Subcutaneous abdominal adipose tissue (tissue), 5 donors: ENCODE measurements around the gene SLC15A4.
A peak's percentile ranks its signal among the peaks of the same experiment; 100 is the strongest.
"Not testable (repeated sequence)": the region's sequence is repeated elsewhere in the genome, so short reads cannot be mapped to it uniquely, and the experiment has no call there.

Experiments used
- H3K27ac ChIP-seq: one replicate; pipeline ENCODE4 v1.7.0; 2013; ENCODE audit warnings: low read depth, mild to moderate bottlenecking, inconsistent platforms, low read length, moderate library complexity
- H3K27me3 ChIP-seq, 5 donors: one replicate each; pipeline ENCODE4 v1.7.0; 2013; ENCODE audit warnings: low read length in 5 of 5, inconsistent platforms in 1 of 5; ENCODE audit not compliant: control insufficient read depth in 5 of 5, insufficient read depth in 4 of 5
- H3K36me3 ChIP-seq, 5 donors: one replicate each; pipeline ENCODE4 v1.7.0; 2013; ENCODE audit warnings: low read length in 5 of 5; ENCODE audit not compliant: control insufficient read depth in 5 of 5, insufficient read depth in 5 of 5
- H3K4me1 ChIP-seq, 5 donors: one replicate each; pipeline ENCODE4 v1.7.0; 2013; ENCODE audit warnings: low read length in 5 of 5, mild to moderate bottlenecking in 3 of 5, moderate library complexity in 1 of 5; ENCODE audit not compliant: control insufficient read depth in 5 of 5, insufficient read depth in 5 of 5
- H3K4me3 ChIP-seq, 5 donors: one replicate each; pipeline ENCODE4 v1.7.0; 2013; ENCODE audit warnings: low read length in 5 of 5, low read depth in 1 of 5
- H3K9ac ChIP-seq, 5 donors: one replicate each; pipeline ENCODE4 v1.7.0; 2013; ENCODE audit warnings: low read length in 5 of 5, mild to moderate bottlenecking in 4 of 5, moderate library complexity in 3 of 5
- H3K9me3 ChIP-seq, 5 donors: one replicate each; pipeline ENCODE4 v1.7.0; 2013; ENCODE audit warnings: low read length in 5 of 5; ENCODE audit not compliant: control insufficient read depth in 5 of 5
- donor health status: healthy.
- donor health status: healthy.
- donor health status: healthy.
- donor health status: healthy.
- donor health status: healthy.

The SLC15A4 gene

DNA sequence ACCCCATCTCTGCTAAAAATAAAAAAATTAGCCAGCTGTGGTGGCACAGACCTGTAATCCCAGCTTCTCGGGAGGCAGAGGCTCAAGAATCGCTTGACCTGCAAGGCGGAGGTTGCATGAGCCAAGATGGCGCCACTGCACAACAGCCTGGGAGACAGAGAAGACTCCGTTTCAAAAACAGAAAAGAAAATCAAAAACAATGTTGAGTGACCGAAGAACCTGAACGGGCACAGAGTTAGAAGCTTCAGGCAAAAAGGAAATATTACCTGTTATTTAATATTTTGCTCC, 33.0 kb upstream of the SLC15A4 start:
- Histone ChIP-seq H3K36me3 (no peaks in the 10 kb centered on the region), H3K27me3 (peaks cover 6 to 27% (median 19%) of the 10 kb centered on the region in 5 donors), H3K9ac (no peak overlapping the region), H3K4me3 (no peak overlapping the region), H3K27ac (no peak overlapping the region), H3K9me3 (no peaks in the 10 kb centered on the region), H3K4me1 (peaks cover 0 to 6% (median 4%) of the 10 kb centered on the region in 5 donors)

DNA sequence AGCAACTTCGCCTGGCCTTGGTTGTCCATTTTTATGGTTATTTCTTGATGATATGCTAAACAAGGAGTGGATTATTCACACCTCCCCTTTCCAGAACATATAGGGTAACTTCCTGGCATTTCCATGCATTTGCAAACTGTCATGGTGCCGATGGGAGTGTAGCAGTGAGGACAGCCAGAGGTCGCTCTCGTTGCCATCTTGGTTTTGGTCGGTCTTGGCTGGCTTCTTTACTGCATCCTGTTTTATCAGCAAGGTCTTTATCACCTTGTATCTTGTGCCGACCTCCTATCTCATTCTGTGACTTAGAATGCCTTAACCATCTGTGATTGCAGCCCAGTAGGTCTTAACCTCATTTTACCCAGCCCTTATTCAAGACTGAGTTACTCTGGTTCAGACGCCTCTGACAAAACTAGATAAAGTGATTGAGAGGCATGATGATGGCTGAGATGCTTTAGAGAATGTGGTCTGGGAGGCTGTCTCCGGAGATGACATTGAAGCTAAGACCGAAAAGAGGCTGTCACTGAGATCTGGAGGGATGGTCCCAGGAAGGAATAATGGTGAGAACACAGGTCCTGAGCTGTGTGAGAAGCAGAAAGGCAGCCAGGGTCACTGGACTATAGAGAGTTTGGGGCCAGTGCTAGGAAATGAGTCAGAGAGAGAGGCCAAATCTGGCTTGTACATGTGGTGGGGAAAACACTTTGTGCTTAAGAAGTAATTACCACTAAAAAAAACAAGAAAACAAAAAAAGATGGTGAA, 32.5 kb upstream of the SLC15A4 start:
- Histone ChIP-seq H3K36me3 (no peaks in the 10 kb centered on the region), H3K27me3 (peaks cover 6 to 27% (median 19%) of the 10 kb centered on the region in 5 donors), H3K4me1 (peaks cover 0 to 6% (median 4%) of the 10 kb centered on the region in 5 donors), H3K9ac (no peak overlapping the region), H3K27ac (no peak overlapping the region), H3K9me3 (no peaks in the 10 kb centered on the region), H3K4me3 (no peak overlapping the region)

DNA sequence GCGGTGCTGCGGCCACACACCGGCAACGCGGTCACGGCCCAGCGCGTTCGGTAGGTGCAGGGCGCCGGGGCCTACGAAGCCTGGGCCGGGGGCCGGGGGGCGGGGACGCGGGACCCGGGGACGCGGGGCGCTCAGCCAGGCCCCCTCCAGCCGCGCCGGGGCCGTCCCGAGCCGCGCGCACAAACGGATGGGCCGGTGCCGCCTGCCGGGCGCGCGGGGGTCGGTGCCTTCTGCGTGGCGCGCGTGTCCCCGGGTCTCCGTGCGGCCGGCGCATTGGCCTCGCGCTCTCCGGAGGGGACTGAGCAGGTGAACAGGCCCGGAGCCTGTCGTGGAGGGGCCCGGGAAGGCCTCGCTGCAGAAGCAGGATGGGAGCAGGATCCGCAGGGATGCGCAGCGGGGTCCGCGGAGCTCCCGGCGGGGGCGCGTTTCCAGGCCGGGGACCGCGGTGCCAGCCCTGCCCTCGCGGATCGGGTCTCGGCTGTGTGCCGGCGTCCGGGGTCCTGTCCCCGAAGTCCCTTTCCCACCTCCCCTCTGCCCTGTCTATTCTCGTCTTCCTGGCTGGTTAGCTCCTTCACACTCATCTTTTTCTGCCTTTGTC, 29.9 kb upstream of the SLC15A4 start:
- Histone ChIP-seq H3K9ac (peak overlapping the region in 1 of 5 donors; percentile 11), H3K36me3 (no peaks in the 10 kb centered on the region), H3K9me3 (no peaks in the 10 kb centered on the region), H3K4me1 (peaks cover 0 to 6% (median 4%) of the 10 kb centered on the region in 5 donors), H3K27me3 (peaks cover 6 to 27% (median 19%) of the 10 kb centered on the region in 5 donors), H3K4me3 (peak overlapping the region in 2 of 5 donors; percentile 22 to 37), H3K27ac (no peak overlapping the region)

DNA sequence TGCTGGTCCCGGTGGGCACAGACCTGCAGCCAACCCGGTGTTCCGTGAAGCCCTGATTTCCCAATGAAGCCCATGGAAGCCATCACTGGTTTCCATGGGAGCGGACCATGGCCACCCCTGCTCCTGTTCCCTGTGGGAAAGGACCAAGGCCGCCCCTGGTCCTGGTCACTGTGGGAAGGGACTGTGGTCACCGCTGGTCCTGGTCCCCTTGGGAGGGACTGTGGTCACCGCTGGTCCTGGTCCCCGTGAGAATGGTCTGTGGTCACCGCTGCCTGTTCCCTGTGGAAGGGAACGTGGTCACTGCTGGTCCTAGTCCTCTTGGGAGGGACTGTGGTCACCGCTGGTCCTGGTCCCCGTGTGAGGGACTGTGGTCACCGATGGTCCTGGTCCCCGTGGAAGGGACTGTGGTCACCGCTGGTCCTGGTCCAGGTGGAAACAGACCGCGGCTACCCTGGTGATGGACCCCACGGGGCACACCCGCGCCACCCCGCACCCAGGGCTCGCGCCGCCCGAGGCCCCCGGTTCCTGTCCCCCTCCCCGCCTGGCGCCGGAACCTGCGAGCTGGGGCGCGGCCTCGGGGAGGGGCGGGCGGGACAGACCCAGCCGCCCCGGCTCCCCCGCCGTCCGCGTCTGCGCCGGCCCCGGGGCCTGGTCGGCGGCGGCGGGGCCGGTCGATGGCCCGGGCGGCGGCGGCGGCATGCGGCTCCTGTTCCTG, 29.3 kb upstream of the SLC15A4 start, which contains the start of gene GLT1D1:
GLT1D1 (plus strand) TSS at position 594 of the 715 bp plus-strand sequence; CDS start at position 698, 104 bp downstream.
- no peaks in the 10 kb centered on the region for H3K36me3 ChIP-seq
- H3K9ac ChIP-seq = peak within 1 kb of the TSS in 1 of 5 donors; percentile 11
- no peak within 1 kb of the TSS for H3K27ac ChIP-seq
- H3K4me1 ChIP-seq = peaks cover 0 to 6% (median 4%) of the 10 kb centered on the region in 5 donors
- no peaks in the 10 kb centered on the region for H3K9me3 ChIP-seq
- H3K27me3 ChIP-seq = peaks cover 6 to 27% (median 19%) of the 10 kb centered on the region in 5 donors
- peak within 1 kb of the TSS in 2 of 5 donors; percentile 22 to 37 for H3K4me3 ChIP-seq

DNA sequence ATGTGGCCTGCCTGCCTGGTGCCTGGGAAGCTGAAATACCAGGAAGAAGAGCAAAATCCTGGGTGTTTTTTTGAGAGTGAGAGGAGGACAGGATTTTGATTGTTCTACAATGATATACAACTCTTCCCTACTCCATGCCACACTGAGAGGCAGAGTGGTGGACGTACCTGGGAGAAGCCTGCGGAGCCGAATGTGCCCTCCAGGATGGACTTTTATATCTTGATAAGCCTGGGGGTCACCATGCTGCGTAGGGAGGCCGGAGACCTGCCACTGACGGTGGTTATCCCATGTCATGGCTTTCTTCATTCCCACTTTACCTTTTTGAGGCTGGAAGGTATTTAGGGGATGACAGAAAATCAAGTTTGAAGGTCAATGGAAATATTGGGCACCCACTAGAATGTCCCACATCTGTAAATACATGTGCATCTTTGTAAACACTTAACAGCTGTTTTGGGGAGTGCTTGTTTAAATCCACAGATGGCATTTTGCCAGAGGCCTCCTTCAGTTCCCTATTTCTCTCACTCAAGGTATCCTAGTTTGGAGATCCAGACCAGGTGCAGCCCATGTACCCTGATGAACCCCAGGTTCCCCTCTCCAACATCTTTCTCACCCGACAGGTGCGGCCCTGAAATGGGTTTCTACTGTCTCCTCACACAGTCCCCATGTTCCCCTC, 28.4 kb upstream of the SLC15A4 start:
- Histone ChIP-seq H3K27me3 (peaks cover 6 to 27% (median 19%) of the 10 kb centered on the region in 5 donors), H3K4me1 (peaks cover 0 to 6% (median 4%) of the 10 kb centered on the region in 5 donors), H3K9ac (no peak overlapping the region), H3K27ac (no peak overlapping the region), H3K36me3 (no peaks in the 10 kb centered on the region), H3K9me3 (no peaks in the 10 kb centered on the region), H3K4me3 (no peak overlapping the region)

DNA sequence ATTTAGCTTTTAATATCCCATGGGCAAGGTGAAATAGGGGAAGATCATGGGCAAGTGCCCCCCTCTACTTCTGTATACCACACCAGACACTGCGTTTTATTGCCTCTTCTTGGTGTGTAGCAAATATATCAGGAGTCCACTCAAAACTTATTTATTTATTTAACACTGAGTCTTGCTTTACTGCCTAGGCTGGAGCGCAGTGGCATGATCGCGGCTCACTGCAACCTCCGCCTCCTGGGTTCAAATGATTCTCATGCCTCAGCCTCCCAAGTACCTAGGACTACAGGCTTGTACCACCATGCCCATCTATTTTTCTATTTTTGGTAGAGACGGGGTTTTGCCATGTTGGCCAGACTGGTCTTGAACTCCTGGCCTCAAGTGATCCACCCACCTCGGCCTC, 27.7 kb upstream of the SLC15A4 start:
- H3K9ac ChIP-seq, H3K27ac ChIP-seq, H3K4me3 ChIP-seq, H3K9me3 ChIP-seq, H3K36me3 ChIP-seq, H3K4me1 ChIP-seq: not testable (repeated sequence)
- peaks cover 6 to 27% (median 19%) of the 10 kb centered on the region in 5 donors for H3K27me3 ChIP-seq

DNA sequence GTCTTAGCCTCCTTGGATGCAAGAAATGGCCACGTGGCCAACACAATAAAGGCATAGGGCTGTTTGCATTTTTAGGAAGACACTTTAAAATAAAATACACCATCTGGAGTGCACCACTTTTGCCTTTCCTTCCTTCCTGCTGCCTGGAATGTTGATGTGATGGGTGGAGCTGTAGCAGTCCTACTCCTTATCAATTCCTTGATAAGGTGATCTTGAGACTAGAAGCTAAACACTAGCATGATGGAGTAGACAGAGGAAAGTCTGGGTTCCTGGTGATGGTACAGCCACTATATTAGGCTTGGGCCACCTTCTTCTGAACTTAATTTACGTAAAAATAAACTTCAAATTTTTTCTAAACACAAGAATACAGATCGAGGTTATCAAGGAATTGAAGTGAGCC, 26.6 kb upstream of the SLC15A4 start:
- H3K9ac ChIP-seq = no peak overlapping the region
- peaks cover 0 to 6% (median 4%) of the 10 kb centered on the region in 5 donors for H3K4me1 ChIP-seq
- H3K36me3 ChIP-seq = no peaks in the 10 kb centered on the region
- H3K27ac ChIP-seq = no peak overlapping the region
- H3K4me3 ChIP-seq = no peak overlapping the region
- peaks cover 6 to 27% (median 19%) of the 10 kb centered on the region in 5 donors for H3K27me3 ChIP-seq
- H3K9me3 ChIP-seq = no peaks in the 10 kb centered on the region

DNA sequence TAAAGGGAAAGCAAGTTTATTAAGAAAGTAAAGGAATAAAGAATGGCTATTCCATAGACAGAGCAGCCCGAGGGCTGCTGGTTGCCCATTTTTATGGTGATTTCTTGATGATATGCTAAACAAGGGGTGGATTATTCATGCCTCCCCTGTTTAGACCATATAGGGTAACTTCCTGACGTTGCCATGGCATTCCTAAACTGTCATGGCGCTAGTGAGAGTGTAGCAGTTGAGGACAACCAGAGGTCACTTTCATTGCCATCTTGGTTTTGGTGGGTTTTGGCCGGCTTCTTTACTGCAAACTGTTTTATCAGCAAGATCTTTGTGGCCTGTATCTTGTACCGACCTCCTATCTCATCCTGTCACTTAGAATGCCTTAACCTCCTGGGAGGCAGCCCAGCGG, 26.0 kb upstream of the SLC15A4 start:
- peaks cover 5 to 24% (median 19%) of the 10 kb centered on the region in 5 donors for H3K27me3 ChIP-seq
- H3K9ac ChIP-seq, H3K36me3 ChIP-seq, H3K9me3 ChIP-seq, H3K4me1 ChIP-seq, H3K27ac ChIP-seq, H3K4me3 ChIP-seq: not testable (repeated sequence)

DNA sequence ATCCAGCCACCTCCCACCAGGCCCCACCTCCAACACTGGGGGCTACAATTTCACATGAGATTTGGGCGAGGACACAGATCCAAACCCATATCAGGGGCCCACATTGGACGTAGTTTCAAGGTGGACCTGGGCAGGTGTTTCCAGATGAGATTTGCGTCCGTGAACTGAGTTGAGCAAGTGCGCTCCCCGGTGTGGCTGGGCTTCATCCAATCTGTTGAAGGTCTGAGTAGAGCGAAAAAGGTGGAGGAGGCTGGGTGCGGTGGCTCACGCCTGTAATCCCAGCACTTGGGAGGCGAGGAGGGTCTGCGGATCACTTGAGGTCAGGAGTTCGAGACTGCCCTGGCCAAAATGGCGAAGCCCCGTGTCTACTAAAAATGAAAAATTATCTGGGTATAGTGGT, 24.6 kb upstream of the SLC15A4 start:
- H3K4me1 ChIP-seq = no peaks in the 10 kb centered on the region
- H3K9me3 ChIP-seq = no peaks in the 10 kb centered on the region
- H3K27ac ChIP-seq = no peak overlapping the region
- H3K27me3 ChIP-seq = peaks cover 4 to 14% (median 12%) of the 10 kb centered on the region in 5 donors
- no peak overlapping the region for H3K4me3 ChIP-seq
- no peak overlapping the region for H3K9ac ChIP-seq
- H3K36me3 ChIP-seq = no peaks in the 10 kb centered on the region
